Tongue (tissue), 2 donors: Measurements from ENCODE around the gene CREB3L2. TPM values are rescaled to one million over a fixed set of nuclear protein-coding genes. Genes with fewer than 3 reads are reported as not detected.
A peak's percentile ranks its signal among the peaks of the same experiment; 100 is the strongest.
"Not testable (repeated sequence)": the region's sequence is repeated elsewhere in the genome, so short reads cannot be mapped to it uniquely, and the experiment has no call there.

ENCODE experiments used
- DNase-seq: peaks from one replicate; pipeline ENCODE4 v3.0.0-alpha.2; 2015
- total RNA-seq: library from RNA; depleted of rRNA; stranded (reverse); fragments of >200 nt; gene quantifications from one replicate; pipeline ENCODE4 v1.2.3, GENCODE V29; 2014

CREB3L2 gene
- total RNA-seq, 1 donor from 2014 or later: 35.6 TPM

DNA sequence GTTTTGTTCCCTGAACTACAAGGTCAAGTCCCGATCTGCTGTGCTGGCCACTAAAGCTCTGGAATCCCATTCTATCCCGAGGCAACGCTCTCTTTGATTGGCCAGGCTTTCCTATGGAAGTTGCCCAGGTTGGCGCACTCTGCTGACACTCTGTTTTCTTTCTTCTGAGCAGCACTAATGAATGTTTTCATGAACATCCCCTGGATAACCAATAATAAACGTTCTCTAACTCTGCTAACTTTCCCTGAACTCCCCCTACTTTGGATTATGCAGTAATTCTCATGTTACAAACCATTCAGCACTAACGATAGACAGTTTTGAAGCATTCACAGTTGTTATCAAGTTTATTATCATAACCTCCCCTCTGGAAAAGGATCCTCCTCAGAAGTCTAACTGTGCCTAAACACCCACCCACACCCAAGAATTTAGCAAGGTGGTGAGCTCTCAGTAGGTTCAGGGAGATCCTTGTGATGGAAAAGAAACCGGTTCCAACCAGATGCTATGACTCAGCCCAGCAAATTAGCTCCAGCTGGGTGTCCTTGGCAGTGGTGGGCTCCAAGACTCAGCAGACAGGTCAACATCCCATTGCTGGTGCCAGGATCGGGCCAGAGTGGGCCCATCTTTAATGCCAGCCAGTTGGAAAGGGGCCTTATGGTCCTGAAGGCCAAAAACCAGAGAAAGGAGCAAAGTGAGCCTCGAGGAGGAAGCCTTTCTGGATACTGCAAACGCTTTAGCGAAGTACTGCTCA is 68.4 kb downstream of the CREB3L2 start:
- peak; percentile 75 for DNase-seq

DNA sequence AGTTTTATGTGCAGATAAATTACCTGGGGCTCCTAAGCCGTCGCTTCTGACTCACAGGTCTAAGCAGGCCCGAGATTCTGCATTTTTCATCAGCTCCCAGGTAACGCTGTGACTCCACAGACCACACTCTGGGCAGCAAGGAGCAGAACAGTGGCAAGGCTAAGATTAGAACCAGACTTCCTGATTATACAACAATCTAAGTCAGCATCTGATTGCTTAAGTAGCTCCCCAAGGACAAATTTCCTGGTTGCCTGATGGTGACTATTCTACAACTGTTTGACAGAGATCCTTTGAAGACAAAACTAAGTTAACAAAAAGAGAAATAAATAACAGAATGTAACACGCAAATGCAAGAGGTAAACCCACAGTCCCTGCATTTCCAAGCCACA is 69.0 kb downstream of the CREB3L2 start:
- DNase-seq: no peak

DNA sequence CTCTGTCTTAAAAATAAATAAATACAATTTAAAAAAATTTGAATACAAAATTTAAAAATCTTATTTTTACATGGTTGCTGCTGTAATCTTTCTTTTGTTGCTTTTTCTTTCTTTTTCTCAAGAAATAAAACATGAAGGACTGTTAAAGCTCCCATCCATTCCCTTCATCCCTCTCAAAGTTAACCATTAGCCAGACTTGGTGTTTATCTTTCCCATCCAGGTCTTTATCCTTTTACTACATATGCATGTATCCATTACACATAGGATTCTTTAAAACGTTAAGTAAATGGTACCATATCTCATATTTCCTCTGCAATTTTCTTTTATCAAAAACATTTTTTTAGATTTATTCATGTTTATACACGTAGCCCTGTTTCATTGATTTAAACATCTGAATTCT is 70.1 kb downstream of the CREB3L2 start:
- no peak for DNase-seq

DNA sequence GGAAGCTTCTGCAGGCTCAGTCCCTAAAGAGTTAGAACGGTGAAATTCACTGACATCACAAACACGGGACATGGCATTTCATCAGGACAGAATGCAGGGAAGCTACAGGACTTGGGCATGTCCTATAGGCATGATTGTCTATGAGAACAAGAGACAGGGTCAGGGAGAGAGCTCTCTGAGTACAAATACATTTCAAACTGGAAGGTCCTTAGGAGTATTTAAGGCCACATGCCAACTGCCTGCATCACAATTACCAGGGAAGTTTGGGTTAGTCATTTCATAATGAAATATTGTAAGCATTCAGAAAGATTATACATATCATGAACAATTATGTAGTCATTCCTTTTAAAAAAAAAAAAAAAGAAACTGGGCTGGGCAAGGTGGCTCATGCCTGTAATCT is 71.3 kb downstream of the CREB3L2 start:
- DNase-seq: no peak

DNA sequence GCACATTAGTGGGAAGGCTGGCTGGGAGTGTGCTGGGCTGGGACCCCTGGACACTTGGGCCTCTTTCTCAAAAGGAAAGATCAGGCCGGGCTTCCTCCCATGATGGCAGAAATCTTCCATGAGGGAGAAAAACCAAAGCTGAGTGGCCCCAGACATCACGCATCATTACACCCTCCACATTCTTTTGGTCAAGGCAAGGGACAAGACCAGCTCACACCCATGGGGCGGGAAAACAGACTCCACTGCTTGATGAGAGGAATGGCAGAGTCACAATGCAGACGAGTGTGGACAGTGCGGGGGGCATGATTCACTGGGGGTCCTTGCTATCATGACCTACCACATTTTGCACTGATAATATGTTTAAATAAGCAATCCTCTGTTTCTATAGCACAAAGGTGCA is 73.3 kb downstream of the CREB3L2 start:
- no peak for DNase-seq

DNA sequence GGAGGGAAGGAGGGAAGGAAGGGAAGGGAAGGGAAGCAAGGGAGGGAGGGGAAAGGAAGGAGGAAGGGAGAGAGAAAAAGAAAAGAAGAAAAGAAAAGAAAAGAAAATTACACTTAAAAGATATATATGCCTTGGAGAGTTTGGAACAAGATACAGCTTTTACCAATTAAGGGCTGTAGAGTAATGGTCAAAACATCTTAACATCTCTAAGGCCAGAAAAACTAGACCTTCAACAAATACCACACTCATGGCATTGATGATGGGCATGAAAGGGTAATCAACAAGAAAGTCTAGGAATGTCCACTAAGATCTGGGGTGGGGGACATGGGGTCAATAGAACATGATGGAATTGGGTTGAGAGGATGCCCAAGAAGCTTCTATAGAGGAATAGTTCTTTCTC is 74.5 kb downstream of the CREB3L2 start:
- DNase-seq: no peak

DNA sequence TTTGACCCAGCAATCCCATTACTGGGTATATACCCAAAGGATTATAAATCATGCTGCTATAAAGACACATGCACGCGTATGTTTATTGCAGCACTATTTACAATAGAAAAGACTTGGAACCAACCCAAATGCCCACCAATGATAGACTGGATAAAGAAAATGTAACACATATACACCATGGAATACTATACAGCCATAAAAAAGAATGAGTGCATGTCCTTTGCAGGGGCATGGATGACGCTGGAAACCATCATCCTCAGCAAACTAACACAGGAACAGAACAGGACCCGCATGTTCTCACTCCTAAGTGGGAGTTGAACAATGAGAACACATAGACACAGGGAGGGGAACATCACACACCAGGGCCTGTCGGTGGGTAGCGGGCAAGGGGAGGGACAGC is 75.7 kb downstream of the CREB3L2 start:
- not testable (repeated sequence) for DNase-seq

DNA sequence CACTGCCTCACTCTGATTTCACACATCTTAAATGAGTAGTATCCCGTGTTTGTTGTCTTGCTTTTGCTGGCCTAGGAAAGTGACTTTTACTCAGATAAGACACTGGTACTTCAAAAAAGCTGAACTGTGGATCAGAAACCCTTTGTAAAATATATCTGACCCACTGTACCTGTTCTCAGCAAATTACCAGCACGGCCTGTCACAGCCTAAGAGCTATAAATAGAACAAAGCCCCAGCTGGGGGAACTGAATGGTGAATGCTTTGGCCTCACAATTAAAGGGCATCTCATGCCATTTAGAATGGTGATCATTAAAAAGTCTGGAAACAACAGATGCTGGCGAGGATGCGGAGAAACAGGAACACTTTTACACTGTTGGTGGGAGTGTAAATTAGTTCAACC is 76.1 kb downstream of the CREB3L2 start:
- DNase-seq: no peak

DNA sequence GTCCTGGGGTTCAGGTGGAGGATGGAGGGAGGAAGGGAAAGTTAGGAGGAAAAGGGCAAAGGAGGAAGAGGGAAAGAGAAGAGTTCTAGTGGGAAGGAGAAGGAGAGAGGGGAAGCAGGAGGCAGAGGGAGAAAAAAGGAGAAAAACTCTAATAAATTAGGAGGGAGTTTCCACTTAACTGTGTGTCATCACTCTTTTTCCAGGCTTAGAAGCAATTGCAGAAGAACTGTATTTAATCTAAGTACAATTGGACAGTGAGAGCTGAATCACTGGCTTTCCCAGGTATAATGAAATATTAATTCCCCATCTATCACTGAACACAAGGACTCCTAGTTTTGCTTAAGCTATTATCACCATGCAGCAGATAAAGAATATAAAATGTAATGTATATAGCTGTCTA is 76.8 kb downstream of the CREB3L2 start:
- no peak for DNase-seq

DNA sequence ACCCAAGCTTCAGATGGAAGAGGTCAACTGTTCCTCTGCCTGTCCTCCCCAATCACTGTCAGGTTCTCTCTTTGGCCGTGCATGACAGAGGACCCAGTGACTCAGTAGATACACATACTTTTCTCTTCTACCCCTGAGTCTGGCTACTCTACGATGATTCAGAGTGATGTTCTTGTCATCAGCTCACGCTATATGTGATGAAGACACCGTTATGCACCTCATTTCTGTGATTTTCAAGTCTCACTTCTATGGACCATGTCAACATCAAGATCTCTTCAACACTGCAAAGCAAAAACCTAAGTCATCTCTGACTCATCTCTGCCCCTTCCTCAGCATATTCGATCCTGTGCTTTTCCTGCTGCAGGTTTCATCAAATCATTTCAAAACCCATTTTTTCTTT is 78.5 kb downstream of the CREB3L2 start:
- no peak for DNase-seq

DNA sequence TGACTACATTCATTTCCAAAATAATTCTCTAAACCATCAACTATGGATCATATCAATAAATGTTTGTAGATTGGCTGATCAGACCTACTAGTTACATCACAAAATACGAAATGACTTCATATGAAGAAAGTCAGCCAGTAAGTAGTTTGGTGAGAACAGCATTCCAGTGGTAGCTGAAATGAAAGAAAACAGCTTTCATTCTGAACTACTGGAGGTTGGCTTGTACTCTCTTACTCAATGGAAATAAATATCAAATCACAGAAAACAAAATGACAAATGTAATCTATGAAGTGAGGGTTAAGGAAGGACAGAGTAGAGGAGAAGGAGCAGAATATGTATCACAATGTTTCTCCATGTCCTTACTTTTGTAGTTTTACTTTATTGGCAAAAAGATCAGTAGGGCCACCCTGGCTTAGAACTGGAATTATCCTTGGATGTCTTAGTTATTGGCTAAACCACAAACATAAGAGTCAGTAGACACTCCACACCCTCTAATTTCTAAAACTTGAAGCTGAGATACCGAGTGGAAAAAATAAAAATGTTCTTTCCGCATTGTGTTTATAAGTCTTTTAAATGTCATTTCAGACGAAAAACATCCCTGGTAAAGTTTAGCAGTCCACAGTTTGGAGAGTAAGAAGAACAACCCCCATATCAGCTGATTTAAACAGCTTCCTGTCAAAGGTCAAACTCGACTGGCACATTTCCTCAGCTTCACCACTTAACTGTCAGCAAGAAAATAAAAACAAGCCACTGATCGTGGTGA is 81.1 kb downstream of the CREB3L2 start:
- no peak for DNase-seq

DNA sequence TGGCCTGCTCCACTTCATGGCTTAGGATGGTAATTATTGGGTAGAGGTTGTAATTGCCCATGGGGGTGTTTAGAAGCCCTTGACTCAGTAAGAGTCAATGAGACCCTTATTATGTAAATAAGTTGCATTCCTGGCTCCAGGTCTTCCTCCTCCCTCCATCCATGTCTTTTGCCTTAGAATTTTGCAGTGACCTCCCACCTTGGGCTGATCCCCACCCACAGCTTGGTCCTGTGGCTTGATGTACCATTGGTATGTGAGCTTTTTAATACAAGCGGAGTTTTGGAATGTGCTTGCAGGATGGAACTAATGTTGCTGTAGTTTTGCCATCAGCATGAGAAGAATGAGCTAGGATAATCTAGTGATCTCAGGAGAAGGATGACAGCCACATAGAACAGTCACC is 81.9 kb downstream of the CREB3L2 start:
- no peak for DNase-seq

DNA sequence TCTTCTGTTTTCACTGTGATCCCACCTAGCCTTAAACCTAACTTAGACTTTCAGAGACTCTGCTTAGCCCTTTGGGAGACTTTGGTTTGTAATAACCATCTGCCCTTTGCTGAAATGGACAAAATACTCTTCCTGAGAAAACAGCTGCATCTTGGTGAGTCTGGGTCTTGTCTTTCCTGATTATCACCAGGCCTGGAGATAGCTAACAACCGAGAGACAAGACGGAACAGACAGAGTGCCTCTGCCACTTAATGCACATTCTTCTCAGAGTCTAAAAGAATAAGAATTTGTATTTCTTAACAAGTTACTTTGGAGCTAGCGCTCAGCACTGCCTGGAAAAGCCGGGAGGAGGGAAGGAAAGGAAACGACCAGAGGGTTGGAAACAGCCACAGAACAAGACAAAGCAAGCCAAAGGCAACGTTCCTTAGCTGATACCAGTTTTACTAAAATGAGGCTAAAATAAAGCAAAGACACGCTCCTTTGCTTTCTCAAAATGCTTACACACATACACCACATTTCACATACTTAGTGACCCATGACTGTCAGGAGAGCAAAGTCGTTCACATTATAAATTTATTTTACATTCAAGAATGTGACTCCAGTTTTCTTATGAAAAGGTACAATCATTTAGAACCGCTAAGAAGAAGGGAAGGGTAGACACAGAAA is 84.8 kb downstream of the CREB3L2 start:
- DNase-seq: no peak

DNA sequence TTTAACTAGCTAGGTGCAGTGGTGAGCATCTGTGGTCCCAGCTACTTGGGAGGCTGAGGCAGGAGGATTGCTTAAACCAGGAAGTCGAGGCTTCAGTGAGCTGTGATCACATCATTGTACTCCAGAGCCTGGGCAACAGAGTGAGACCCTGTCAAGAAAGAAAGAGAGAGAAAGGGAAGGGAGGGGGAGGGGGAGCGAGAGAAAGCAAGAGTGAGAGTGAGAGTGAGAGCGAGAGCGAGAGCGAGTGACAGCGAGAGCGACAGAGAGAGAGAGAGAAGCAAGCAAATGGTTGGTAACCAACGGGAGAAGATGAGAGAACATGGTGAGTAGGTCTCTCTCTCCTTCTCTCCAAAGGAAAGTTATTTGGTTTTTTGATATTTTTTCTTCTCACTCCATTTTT is 85.3 kb downstream of the CREB3L2 start:
- DNase-seq: no peak

DNA sequence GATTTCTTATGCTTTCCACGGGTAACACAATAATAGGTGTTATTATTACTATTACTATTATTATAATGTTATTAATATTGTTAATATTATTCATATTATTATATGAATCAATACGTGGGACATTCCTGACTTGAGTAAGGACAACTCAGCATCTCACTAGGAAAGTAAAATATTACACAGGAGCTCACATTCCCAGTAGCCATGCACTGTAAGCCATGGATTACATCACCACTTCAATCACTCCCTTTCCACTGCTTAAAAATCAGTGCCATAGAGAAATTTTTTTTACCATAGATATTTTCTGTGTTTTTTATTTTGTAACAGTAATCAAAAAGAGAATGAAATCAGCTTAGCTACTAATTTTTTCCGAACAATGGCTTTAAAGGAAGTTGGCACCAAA is 86.6 kb downstream of the CREB3L2 start:
- no peak for DNase-seq

DNA sequence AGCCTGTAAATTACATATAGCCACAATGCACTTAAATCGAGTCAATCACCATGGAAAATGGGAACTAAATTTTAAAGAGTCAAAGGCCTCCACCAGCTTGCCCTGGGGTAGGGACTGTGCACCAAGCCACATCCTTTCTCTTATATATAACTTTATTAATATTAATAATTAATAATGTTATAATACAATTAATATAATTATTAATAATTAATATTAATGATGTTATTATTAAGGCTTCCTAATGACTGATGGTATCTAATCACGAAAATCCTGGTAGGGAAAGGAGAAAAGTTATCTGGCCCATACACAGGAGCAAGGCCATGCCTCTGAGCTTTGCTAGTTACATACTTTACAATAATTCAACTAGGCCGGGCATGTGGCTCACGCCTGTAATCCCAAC is 87.9 kb downstream of the CREB3L2 start:
- no peak for DNase-seq

DNA sequence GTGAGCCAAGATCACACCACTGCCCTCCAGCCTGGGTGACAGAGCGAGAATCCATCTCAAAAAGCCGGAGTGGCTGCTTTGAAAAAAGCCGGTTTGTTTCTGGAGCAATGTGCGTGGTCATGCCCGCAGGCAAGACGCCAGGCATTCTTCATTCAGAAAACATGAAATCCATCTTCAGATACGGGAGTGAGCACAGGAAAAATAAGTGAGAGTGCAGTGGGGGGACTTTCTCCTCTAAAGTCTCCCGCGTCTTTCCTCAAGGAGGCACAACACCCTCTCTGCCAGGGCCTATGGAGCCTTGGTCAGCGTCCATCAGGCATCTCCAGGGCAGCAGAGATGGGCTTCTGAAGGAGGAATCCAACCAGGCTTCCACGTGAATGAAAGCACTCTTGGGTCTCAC is 92.8 kb downstream of the CREB3L2 start:
- DNase-seq: no peak

DNA sequence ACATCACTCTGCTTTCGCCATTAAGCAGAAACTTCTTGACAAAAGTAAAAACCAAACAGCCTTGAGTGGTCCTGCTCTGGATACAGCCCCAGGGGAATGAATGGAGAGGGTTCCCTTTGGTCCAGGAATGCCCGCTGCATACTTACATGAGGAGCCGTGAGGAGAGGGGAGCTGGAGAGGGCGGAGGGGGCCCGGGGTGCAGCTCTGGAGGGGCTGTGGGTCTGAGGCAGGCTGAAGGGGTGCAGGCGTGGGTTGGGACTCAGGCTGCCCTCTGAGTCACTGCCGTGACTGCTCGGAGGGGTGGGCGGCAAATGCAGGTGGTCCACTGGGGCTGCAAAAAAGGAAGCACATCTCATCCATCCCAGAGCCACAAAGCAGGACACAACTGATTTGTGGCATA is 93.8 kb downstream of the CREB3L2 start:
- no peak for DNase-seq

DNA sequence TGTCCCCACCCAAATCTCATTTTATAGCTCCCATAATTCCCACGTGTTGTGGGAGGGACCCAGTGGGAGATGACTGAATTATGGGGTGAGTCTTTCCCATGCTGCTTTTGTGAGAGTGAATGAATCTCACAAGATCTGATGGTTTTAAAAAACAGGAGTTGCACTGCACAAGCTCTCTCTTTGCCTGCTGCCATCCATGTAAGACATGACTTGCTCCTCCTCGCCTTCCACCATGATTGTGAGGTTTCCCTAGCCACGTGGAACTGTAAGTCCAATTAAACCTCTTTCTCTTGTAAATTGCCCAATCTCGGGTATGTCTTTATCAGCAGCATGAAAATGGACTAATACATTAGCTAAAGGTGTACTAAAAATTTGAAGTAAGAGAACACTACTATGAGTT is 95.2 kb downstream of the CREB3L2 start:
- not testable (repeated sequence) for DNase-seq

DNA sequence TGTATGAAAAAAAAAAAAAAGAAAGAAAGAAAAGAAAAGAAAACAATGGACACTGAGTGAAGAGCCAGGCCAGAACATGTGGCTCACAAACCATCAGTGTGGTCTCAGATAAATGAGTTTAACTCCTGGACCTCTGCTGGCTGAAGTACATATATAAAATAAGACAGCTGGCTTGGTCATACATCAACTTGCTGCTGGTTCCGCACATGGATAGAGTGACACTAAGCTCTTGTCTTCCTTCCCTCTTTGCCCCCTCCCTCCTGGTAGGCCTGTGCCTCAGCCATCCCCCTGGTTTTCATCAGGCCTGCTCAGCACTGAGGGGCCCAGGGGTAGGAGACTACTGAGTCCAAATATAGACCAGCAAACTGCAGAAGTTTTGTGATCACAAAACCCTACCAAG is 97.1 kb downstream of the CREB3L2 start:
- peak; percentile 72 for DNase-seq

DNA sequence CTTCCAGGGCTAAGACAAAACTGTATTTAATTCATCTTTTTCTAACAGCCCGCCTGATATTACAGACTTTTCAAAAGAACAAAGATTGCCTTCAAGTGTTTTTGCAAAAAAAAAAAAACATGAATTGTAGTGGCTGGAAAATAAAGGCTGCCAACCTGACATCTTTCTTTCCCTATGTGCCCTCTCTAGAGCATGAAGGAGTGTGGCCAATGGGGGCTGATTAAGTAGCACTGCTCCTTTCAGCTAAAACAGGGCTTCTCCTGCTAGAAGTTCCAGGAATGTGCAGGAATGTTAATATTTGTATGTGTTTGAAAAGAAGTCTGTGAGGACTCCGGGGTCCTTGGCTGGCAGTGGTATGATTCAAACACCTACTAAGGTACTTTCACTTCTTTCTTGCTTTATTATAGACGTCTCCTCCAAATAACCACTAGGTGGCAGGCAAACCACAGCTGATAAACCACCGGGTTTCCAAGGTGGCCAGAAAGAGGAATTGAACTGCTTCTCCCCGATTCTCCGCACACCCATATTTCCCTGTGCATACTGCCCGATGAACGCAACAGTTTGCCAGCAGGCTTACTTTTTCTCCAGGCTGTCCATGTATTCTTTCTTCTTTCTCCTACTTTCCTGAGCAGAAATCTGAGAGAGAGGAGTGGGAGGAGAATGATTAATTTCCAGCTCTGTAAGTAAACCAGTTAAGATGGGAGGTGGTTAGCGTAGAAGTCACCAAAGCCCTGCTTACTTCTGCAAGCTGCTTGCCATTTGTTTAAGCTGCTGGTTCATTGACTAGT is 98.3 kb downstream of the CREB3L2 start:
- DNase-seq: peak; percentile 90

DNA sequence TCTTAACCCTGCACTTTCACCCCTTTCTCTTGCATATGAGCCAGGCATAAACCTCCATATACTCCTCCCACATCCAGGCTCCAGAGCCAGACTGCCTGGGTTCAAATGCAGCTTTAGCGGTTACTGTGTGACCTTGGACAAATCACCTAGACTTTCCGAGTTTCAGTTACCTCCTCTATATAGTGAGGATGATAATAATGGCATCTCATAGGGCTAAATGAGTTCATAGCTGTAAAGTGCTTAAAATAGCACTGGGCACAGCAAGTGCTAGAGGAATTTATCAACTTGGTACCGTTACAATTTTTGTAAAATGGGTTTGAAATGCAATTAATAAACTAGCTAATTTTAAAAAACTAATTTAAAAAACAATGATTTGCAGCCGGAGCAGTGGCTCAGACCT is 101.7 kb downstream of the CREB3L2 start:
- DNase-seq: no peak
